Left cardiac atrium (tissue), 4 donors: ENCODE measurements around the gene DRD2. TPM values are rescaled to one million over a fixed set of nuclear protein-coding genes. Genes with fewer than 3 reads are reported as not detected.
"Not testable (repeated sequence)": the region's sequence is repeated elsewhere in the genome, so short reads cannot be mapped to it uniquely, and the experiment has no call there.

Experiments
- ATAC-seq, 2 donors: fragments of 200-7000 bp; cut with Tn5 transposase; one replicate each; pipeline ENCODE4 v1.9.1; 2020; ENCODE audit warnings: mild to moderate bottlenecking in 2 of 2, moderate library complexity in 2 of 2
- DNase-seq: peaks from one replicate; pipeline ENCODE4 v3.0.0-alpha.2; 2020
- intact Hi-C, 2 donors: fragments of 100-400 bp; cut with DNase I; formaldehyde crosslinking; loops; one replicate each; pipeline versions ENCODE4 v1.14.1 to v1.15.1; 2022 to 2023
- long read RNA-seq: library from polyadenylated mRNA; unstranded; transcript quantifications from one replicate; pipeline ENCODE4 v2.0.0, GENCODE V29; 2021
- total RNA-seq, 2 donors: library from RNA; stranded (reverse); fragmentation: NEBNext Ultra II Directional; extraction: Animal tissue kit (Norgen Biotek cat#: 25700); gene quantifications; one replicate each; pipeline ENCODE4 v1.2.1, GENCODE V29; 2021
- donor health status: DM: no; HTN: yes; CAD: no.
- donor health status: DM: no; HTN: yes; CAD: no; lungs with severe emphysema.
- donor health status: DM: yes; HTN: yes; CAD: no.
- donor health status: Dilated cardiomyopathy.

The DRD2 gene
- total RNA-seq: under 1 TPM in 1 of 2 donors, not detected in 1; 0.37 TPM
- long read RNA-seq: 0 reads

GRCh38 chr11:113475160-113475761 is at the start of gene DRD2:
Gene DRD2 (minus strand): TSS chr11:113475398. CDS start chr11:113424651, 50,747 bp downstream.
- ATAC-seq: peak; percentile 49 to 56
- intact Hi-C loops: no loop called here
- DNase-seq: peak; percentile 31

DNA sequence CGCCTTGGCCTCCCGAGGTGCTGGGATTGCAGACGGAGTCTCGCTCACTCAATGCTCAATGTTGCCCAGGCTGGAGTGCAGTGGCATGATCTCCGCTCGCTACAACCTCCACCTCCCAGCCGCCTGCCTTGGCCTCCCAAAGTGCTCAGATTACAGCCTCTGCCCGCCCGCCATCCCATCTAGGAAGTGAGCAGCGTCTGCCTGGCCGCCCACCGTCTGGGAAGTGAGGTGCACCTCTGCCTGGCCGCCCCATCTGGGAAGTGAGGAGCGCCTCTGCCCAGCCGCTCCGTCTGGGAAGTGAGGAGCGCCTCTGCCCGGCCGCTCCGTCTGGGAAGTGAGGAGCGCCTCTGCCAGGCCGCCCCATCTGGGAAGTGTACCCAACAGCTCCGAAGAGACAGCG is 48.7 kb upstream of the DRD2 start:
- intact Hi-C loops, DNase-seq, ATAC-seq: not testable (repeated sequence)

DNA sequence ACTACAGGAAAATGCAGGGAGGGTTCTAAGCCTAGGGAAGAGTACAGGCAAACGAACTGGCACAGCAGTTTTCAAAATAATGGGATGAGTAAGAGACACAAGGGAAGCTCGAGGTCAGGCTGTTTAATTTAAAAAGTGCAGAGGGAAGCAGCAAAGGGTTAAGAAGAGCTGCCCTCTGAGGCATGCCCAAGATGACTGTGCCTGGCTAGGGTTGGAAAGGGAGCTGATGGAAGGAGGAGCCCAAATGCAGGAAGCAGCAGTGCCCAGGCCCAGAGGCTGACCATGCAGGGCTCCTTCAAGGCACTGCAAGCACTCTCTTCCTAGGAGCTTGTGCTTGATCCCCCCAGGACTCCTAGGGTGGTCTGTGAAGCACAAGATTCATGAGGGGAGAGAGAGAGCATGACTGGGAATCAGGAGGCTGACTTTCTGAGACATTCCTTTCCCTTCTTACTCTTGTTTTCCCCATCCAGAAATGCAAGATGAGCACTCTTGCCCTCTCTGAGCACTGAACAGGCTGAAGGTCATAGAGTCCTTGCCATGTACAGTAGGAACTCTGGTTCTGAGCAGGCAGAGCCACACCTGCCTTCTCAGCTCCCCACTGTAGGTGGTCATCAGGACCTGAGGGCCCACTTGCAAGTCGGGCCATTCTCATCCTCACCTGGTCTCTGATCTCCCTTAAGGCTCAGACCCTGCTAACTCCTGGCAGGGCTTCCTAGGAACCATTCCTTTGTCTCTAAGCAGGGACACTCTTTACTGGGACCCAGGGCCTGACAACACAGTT is 46.7 kb upstream of the DRD2 start:
- intact Hi-C loops: no loop called here
- ATAC-seq: no peak
- no peak for DNase-seq

GRCh38 chr11:113519989-113520613 is 44.9 kb upstream of the DRD2 start:
- ATAC-seq (no peak), DNase-seq (no peak)
- intact Hi-C loops: no loop called here

DNA sequence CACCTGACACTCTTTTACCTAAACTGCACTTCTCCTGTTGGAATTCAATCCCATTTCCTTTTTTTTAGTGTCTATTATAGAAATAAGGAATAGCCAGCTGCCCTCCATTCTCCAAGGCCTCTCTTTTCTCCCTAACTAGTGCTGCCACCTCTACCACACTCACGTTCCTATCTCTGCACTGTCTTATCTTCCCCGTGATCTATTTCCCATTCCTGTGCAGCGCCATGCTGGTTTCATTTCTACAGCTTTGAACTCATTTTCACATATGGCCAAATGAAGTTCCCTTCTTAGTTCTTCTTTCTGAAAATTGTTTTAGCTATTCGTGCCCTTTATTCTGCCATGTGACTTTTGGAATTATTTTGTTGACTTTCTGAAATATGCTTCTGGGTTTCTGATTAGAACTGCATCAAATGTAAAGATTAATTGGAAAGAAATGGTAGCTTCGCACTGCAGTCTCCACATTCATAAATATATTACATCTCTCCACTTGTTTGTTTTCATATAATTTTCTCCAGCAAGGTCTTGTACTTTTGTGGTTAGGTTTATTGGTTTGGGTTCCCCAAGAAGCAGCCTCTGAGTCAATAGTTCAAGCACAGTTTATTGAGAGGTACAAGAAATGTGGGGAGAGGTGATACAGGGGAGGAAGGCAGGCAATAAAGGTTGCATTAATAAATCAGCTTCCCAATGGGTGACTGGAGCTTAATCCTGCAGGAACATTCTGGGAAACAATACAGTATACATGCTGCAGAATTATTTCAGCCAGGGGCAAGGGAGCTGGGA is 43.7 kb upstream of the DRD2 start:
- no peak for ATAC-seq
- no peak for DNase-seq
- intact Hi-C loops: no loop called here

DNA sequence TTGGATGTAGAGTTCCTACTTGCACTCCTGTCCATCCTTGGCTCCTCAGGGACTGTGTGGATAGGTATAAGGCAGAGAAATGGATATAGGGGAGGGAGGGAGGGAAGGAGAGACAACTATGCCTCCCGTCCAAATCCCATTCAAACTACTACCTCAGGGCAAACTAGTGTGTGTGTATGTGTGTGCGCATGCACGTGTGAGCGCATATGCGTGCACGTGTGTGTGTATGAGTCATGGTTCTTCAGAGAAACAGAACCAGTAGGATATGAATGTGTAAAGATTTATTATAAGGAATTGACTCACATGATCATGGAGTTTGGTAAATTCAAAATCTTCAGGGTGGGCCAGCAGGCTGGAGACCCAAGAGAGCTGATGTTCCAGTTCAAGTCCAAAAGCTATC is 42.2 kb upstream of the DRD2 start:
- intact Hi-C loops: no loop called here
- ATAC-seq (no peak), DNase-seq (no peak)

GRCh38 chr11:113514856-113515255 is 39.7 kb upstream of the DRD2 start:
- ATAC-seq (no peak), DNase-seq (no peak)
- intact Hi-C loops: no loop called here

GRCh38 chr11:113507341-113507740 is 32.1 kb upstream of the DRD2 start:
- DNase-seq: no peak
- ATAC-seq: no peak
- intact Hi-C loops: no loop called here

- no peak for ATAC-seq
- intact Hi-C loops: no loop called here
- no peak for DNase-seq
These were observed 31.7 kb upstream of the DRD2 start for GRCh38 chr11:113506893-113507292.

GRCh38 chr11:113506461-113506860 is 31.3 kb upstream of the DRD2 start:
- no peak for DNase-seq
- intact Hi-C loops: no loop called here
- no peak for ATAC-seq

- peak; percentile 50 to 74 for ATAC-seq
- no peak for DNase-seq
- intact Hi-C loops: no loop called here
These were observed 30.6 kb upstream of the DRD2 start for GRCh38 chr11:113505541-113506375.

DNA sequence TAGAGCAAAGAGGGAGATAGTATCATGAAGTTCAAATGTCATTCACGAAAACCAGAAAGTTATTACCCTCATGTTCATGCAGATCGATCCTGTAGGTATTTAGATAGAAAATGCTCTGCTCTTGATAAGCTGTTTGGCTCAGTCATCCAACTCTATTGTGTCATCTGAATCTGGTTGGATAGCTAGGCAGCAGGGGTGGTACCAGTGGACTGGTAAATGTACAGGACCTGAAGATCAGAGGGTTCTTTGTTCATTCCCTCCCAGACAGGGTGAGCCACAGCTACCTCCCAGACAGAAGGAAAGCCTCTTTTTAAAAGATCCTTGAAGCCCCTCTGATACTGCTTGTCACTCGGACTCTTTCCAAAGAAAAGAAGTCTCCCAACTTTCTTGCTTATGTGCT is 29.8 kb upstream of the DRD2 start:
- intact Hi-C loops: no loop called here
- no peak for ATAC-seq
- no peak for DNase-seq

- DNase-seq: no peak
These were observed 29.4 kb upstream of the DRD2 start for GRCh38 chr11:113504586-113504985.

DNA sequence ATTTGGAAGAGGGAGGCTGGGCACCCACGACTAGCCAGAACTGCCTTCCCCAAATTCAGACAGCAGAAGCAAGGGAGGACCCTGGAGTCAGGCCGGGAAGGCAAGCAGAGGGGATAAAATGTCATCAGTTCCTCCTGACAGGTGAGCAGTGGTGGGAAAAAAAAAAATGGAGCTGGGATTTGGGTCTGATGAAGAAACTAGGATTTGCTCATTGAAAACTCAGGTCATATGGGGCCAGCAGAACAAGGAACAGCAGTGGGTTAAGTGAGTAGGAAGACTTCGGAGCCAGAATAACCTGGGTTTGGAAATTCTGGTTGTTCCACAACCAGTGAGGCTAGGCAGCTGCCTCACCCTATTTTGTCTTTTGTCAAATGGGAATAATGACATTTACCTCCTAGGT is 28.9 kb upstream of the DRD2 start:
- DNase-seq (no peak), ATAC-seq (no peak)
- intact Hi-C loops: no loop called here

More at GRCh38 chr11:113504586-113504985, 29.4 kb upstream of the DRD2 start:
- ATAC-seq: no peak
- intact Hi-C loops: no loop called here

DNA sequence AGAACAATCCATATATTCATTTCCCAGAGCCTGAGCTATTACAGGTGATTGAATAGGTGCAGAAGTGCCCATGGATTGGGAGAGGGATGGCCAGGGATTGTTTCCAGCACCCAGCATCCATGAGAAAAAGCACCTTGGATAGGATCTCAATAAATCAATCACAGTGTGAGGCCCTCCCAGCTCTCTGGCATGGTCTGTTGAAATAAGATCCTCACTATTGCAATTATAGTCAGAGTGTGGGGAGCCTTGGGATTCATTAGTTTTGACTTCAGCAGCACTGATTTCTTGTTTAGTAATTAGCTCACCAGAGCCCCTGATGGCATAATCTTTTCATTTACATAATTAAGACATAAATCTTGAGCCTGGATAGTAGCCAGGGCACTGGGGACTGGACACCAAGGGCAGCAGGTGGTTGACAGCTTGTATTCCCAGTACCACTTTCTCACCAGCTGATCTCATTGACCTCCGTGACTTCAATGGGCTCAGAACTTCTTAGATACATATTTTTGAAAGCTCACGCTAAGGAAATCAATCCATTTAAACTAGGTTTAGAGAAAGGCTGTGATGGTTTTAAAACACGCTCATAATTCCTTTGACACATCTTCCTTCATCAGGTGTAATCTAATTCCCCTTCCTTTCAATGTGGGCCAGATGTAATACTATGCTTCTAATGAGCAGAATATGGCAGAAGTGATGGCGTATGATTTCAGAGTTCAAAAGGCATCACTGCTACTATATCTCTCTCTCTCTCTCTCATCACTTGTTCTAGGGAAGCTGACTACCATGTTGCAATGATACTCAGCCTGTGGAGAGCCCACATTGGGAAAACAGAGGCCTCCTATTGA is 22.1 kb upstream of the DRD2 start:
- no peak for ATAC-seq
- intact Hi-C loops: no loop called here
- DNase-seq: no peak

DNA sequence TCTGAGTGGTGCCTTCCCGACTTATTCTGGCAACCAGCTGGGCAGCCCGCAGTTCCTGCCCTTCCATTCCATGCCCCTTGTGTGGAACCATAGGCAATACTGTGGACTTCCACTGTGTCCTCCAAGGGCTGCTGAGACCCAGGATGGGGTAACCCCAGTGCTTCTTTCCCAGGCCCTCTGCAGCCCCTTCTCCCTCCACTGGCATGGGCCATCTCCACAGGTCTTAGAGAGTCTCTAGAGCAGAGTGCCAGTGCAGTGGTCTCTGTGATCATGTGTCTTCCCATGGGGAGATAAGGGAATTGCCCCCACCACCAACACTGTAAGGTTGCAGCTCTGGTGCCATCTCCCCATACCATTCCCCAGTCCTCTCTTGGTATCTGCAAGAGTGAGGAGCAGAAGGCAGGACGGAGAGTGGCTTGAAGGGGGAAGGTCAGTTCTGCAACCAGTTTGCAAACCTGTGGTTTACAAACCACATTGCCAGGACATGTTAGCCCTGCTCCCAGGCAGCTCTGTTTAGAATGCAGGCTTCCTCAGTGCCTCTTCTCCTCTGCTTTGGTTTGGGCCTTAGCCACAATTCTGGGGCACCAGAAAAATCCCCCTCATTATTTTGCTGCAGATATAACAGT is 20.9 kb upstream of the DRD2 start:
- no peak for DNase-seq
- intact Hi-C loops: no loop called here
- ATAC-seq: no peak

DNA sequence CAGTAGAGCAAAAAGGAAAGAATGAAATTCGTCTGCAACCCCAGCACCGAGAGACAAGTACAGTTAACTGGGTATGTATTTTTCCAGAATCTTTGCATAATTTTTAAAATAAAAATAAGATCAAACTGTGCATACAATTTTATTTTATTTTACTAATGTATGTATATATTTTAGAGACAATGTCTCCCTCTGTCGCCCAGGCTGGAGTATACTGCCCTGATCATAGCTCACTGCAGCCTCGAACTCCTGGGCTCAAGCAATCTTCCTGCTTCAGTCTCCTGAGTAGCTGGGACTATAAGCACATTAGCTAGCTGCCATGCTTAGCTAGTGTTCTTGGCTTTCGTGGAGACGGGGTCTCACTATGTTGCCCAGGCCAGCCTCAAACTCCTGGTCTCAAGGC is 18.8 kb upstream of the DRD2 start:
- intact Hi-C loops: no loop called here
- no peak for DNase-seq
- ATAC-seq: no peak

- intact Hi-C loops: no loop called here
- ATAC-seq (no peak), DNase-seq (no peak)
These were observed 18.0 kb upstream of the DRD2 start for GRCh38 chr11:113493206-113493605.
